GM08714 (cell line): ENCODE data around the gene RPS21.

ENCODE experiments used
- H3K4me3 ChIP-seq: fragments of 200-500 bp; sonication (Bioruptor generic); 2 replicates; pipeline ENCODE4 v1.5.1; 2014; ENCODE audit warnings: mild to moderate bottlenecking, low read length, inconsistent platforms
- ZNF274 ChIP-seq: IDR thresholded peaks from 2 replicates; pipeline ENCODE4 v1.6.1; 2012; ENCODE audit warnings: mild to moderate bottlenecking, low read depth, low read length

The RPS21 gene

DNA sequence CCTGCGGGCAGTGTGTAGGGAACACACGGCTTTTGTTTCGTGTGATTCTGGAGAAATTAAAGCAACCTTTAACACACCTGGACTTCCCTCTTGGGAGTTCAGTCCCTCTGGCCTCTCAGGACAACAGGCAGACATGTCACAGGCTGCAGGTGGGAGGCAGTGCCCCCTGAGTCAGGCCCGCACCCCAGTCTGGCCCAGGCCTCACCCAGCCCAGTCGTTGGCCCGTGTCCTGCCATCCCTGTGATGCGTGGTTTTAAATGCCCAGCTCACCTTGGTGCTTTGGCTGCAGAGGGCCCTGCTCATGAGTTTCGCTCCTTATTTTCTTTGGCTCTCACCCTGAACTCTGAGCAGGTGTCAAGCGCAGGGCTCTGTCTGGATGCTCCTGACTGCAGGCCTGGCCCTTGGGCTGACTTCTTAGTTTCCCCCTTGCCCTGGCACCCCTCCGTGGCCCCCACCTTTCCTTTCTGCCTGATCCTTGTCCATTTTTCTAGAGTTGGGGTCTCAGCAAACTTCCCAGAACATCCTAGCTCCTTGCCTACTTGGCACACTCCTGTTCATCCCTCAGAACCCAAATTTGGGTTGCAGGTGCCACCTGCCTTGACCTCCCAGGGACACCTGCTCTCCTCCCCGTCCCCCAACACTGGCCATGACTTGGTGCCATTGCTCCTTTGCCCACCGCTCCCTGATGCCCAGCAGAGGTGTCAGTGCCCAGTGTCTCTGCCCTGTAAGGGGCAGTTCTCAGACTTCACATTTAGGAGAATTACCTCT lies 22.4 kb downstream of the RPS21 start:
- TF ChIP-seq ZNF274, result no peak
- no peak overlapping the region for H3K4me3 ChIP-seq

DNA sequence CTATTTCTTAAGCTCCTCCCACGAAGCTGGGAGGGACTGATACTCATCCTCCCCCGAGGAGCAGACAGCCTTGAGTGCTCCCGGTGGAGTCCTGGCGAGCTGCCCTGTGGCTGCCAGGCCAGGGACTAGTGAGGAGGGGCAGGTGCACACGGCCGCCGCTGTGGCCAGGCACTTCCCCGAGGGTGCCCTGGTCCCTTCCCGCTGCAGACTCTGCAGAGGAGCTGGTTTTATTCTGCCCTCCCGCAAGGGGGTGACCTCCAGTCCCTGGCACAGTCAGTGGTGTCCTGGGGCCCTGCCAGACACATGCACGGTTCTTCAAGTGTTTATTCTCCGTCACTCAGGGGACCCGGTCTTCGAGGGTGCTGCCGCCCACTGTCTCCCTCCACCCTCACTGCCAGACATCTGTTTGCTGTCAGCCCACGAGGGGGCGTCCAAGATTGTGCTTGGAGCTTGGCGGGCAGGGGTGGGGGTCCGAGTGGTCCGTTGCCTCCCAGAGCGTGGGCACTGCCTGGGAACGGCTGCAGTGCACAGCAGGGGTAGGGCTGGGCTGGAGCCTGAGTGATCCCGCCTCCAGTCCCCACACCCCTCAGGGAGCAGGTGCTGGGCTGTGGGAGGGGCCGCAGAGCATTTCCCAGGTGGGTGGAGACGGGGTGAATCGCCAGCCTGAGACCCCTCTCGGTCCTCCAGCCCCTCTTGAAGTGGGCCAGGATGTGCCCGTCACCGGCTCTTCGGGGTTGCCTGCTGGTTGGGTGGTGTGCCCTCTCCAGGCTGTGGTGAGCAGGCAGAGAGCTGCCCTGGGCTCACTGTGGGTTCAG lies 23.2 kb downstream of the RPS21 start:
- no peak overlapping the region for H3K4me3 ChIP-seq
- TF ChIP-seq ZNF274, result no peak

DNA sequence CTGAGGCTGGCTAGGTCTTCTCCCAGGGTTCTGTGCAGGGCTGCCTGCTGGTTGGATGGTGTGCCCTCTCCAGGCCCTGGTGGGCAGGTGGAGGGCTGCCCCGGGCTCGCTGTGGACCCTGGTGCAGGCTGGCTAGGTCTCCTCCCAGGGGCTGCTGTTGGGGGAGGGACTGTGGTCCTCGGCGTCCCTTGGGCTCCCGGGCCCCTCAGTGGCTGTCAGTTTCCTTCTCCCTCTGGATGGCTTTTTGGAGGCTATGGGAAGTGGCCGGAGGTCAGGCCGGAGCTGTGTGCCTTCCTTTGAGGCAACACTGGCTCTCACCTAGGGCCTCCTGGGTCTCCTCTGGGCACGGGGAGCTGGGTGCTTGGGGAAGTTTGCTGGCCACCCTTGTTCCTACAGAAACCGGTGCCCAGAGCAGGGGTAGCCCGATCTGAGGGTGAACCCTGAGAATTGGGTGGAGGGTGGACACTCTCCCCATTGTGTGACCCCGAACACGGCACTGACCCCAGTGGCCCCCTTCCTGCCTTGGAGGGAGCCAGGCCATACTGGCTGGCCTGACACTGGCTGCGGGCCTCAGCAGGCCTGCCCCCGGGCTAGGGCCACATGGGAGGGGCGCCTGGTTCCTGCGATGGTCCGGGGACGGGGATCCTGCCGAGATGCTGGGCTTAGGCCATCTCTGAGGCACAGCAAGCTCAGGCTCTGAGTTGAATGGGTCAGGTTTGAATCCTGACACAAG lies 24.0 kb downstream of the RPS21 start:
- no peak for TF ChIP-seq ZNF274
- H3K4me3 ChIP-seq, result no peak overlapping the region

DNA sequence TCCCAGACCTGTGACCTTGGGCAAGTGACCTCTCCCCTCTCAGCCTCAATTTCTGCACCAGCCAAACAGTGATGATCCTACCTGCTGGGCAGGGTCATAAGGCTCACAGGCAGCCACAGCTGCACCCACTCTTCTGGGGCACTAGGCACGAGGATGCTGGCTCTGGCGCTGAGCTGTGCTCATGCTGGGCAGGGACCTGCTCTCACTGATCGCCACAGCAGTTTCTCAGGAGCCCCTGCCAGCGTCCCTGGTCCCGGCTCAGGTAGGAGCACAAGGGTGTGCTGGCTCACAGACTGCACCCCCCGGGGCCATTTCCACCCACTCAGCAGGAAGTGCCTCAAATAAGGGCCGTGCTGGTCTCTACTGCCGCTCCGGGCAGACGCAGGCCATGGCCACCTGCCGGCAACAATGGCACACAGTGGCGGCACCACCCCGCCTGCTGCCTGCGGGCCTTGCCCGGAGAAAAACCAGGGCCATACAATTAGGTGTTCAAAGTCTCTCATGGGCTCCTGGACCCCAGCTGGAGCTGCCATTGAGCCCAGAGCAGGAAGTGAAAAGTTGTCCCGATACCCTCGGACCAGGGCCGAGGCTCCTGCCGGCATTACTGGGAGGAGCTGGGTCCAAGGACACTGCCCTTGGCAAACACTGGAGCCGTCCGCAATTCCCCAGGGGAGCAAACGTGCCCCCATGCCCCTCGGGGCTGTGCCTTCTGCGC lies 24.7 kb downstream of the RPS21 start:
- no peak overlapping the region for H3K4me3 ChIP-seq
- no peak for TF ChIP-seq ZNF274

DNA sequence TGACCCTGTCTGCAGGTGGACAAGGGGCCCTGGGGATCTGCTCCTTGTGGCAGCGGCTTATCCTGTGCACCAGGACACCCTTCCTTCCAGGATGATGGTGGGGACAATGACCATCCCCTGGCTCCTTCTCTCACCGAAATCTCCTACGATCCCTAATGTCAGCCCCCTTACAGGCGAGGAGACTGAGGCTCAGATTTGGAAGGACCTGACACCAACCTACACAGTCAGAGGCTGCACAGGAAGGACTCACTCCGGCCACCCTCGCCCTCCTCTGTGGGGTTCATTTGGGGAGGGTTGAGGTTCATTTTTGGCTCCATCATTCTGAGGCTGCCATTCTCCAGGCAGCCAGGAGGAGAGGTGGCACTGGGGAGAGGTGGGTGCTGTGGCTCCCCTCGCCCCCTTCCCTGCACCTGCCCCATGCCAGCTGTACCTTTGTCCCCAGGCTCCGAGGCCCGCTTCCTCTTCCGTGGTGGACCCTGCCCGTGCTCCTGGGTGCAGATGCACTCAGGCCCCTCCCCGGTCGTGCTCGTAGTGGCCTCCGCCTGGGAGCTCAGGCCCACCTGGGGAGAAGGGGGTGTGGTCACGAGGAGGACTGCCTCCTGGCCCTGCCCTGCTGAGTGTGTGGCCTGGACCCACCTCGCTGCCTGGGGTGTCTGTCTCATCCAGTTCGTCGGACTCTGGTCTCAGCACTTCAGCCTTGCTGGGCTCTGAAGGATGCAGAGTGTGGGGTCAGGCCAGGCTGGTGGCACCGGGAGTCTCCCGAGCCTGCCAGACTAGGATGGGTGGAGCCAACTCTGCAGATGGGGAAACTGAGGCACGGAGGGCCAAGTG lies 25.5 kb downstream of the RPS21 start:
- no peak overlapping the region for H3K4me3 ChIP-seq
- TF ChIP-seq ZNF274, result no peak

DNA sequence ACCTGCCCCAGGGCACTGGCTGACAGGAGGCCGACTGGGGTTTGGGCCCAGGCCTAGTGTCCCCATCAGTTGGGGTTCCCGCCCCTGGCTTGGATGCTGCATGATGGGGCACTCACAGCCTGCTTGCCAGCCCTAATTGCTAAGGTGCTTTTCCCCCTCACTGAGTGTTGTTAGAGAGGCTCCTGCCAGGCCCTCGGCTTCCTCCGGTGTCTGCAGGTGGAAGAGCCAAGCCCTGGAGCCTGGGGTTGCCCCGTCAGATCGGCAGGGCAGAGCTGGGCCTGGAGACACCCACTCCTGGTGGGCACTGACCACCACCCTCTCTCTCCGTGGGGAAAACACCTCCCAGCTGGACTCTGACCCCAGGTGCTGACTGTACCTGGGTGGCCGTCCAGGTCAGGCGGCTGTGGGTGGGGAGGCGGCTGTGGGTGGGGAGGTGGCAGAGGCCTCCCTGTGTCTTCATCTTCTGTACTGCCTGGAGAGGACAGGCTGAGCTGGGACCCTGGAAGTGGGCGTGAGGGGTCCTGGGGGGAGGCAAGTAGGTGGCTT lies 26.2 kb downstream of the RPS21 start:
- TF ChIP-seq ZNF274, result no peak
- H3K4me3 ChIP-seq, result no peak overlapping the region

DNA sequence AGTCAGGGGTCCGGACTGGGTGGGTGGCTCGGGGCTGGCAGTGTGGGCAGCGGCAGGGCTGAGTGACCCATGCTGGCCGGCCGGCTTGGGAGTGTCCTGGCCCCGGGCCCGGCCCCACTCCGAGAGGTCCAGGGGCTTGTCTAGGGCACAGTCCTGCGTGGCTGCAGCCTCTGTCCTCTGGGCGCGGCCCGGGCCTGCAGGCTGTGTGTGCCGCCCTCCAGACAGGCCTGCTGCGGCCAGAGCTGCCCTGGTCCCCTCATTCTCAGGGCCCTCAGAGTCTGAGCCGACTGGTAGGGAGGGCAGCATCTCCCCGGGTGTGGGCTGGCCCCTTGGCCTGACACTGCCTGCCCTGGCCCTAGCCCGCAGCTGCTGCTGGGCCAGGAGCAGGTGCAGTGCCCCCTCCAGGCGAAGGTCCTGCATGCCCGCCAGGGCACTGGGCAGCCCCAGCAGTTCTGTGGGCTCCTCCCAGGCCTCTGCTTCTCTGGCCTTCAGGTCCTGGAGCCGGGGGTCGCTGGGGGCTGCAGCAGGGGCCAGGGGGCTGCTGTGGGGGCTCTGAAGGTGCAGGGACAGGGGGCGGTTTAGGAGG lies 27.1 kb downstream of the RPS21 start:
- TF ChIP-seq ZNF274, result no peak
- H3K4me3 ChIP-seq, result no peak overlapping the region

DNA sequence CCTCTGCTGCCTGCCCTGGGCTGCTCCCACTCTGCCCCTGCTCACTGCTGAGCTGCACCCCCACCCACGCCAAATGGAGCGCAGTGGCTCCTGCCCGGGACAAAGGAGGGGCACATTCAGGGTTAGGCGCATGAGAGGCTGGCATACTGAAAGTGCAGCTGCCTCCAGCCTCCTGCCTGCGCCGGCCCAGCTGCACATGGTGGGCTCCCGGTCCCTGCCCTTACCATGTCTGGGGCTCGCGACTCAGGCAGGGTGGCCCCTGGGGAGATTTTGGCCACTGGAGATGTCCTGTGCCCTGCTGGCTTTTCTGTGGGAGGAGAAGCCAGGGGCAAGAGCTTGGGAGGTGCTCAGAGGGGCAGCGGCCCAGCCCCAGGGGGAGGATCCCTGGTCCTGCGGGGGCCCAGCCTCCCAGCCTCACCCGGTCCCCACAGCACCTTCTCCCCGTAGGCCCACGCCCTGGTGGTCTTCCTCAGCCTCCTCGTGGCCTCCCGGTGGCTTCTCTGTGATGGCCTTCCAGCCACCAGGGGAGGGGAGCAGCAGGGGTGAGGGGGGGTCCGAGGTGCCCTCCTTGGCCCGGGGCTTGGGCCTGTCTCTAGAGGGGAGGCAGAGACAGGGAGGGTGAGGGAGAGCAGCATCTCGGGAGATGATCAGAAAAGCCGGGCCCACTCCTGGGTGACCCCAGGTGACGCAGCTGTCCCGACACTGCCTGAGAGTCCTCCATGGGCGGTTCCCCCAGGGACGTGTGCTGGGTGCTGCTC lies 28.6 kb downstream of the RPS21 start:
- no peak overlapping the region for H3K4me3 ChIP-seq
- no peak for TF ChIP-seq ZNF274

DNA sequence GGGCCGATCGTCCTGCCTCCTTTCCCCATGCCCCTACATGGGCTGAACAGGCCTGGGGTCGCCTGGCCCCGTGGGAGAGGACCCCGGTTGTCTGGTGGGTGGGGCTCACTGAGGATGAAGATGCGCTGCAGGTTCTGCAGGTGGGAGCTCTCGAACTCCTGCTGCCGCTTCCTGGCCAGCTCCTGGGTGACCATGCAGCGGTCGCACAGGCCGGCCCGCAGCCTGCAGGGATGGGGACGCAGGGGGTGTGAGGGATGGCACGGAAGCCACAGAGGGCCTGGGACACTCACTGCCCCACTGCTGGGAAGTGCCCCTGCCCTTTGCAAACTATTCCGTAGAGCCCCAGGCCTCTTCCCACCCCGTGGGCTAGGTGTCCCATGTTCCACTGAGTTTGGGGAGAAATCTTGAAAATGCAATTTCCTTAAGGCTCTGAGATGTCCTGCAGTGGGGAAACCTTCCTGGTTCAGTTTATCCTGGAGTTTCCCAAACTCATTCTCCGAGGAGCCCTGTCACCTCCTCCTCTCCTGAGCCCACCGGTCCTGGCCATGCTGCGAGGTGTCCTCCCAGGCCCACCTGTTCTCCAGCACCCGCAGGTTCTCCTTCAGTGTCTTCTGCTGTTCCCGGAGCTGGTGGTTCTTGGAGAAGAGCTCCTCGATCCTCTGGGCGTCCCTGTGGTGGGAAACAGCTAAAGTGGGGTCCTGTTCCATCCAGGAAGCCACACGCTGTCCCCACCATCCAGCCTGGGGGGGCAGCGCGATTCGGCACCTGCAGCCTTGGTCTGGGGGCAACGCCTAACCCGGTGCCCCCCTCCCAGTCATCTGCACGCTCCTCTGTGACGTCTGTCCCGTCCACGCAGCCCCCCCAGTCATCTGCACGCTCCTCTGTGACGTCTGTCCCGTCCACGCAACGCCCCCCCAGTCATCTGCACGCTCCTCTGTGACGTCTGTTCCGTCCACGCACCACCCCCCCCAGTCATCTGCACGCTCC lies 30.0 kb downstream of the RPS21 start:
- no peak for TF ChIP-seq ZNF274

DNA sequence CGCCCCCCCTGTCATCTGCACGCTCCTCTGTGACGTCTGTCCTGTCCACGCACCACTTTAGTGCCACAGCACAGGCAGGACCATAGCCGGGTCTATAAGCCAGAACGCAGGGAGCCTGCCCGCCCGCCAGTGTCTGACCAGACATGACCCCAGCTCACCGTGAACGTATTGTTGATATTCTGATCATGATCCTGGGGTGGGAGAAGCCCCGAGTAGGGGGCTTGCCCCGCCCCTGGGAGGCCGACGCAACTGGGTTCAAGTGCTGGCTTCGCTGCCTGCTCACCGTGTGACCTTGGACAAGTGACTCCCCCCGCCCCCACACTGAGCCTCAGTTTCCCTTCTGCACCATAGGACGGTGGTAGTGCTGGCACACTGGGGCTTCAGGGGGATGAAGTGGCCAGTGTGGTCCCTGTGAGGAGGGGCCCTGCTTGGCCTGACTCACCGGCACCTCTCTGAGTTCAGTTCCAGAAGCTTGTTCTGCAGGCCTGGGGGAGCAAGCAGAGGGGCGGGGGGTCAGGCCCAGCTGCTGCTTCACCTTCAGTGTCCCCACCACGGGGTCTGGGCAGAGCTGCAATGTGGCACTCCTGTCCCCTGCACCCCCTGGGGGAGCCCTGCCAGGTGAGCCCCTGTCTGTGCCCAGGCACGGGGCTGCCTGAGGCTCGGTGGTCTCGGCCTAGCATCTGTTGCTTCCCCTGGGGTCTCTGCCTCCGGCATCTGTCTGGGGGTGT lies 31.2 kb downstream of the RPS21 start:
- H3K4me3 ChIP-seq, result no peak overlapping the region
- no peak for TF ChIP-seq ZNF274

More for the DNA sequence above, 30.0 kb downstream of the RPS21 start:
- no peak overlapping the region for H3K4me3 ChIP-seq
